WERI-Rb-1 (cell line): ENCODE data around the gene SMCO4.

Source experiments
- DNase-seq: peaks from one replicate; pipeline ENCODE4 v3.0.0-alpha.2; 2020
- H3K27ac ChIP-seq: fragments of 250-450 bp; sonication (Bioruptor Pico); 2 replicates; pipeline ENCODE4 v1.5.1; 2020; ENCODE audit warnings: mild to moderate bottlenecking, moderate library complexity
- H3K27me3 ChIP-seq: fragments of 250-450 bp; sonication (Bioruptor Pico); 2 replicates; pipeline ENCODE4 v1.5.1; 2021; ENCODE audit warnings: mild to moderate bottlenecking, low read depth, moderate library complexity; ENCODE audit not compliant: insufficient read depth, severe bottlenecking
- H3K36me3 ChIP-seq: fragments of 250-450 bp; sonication (Bioruptor Pico); 2 replicates; pipeline ENCODE4 v1.5.1; 2020; ENCODE audit warnings: mild to moderate bottlenecking, moderate library complexity
- H3K4me3 ChIP-seq: 2 replicates; pipeline ENCODE4 v1.5.1; 2011; ENCODE audit warnings: low read depth, mild to moderate bottlenecking, control low read depth, low read length
- H3K9me3 ChIP-seq: fragments of 250-450 bp; sonication (Bioruptor Pico); 2 replicates; pipeline ENCODE4 v1.5.1; 2021; ENCODE audit warnings: mild to moderate bottlenecking, moderate library complexity; ENCODE audit not compliant: severe bottlenecking
- TF ChIP-seq, protein P1 (sequence below): IDR thresholded peaks from 2 replicates; pipeline ENCODE4 v1.5.1; 2011; ENCODE audit warnings: low read depth, mild to moderate bottlenecking, control low read depth, inconsistent platforms, low read length

The SMCO4 gene

DNA sequence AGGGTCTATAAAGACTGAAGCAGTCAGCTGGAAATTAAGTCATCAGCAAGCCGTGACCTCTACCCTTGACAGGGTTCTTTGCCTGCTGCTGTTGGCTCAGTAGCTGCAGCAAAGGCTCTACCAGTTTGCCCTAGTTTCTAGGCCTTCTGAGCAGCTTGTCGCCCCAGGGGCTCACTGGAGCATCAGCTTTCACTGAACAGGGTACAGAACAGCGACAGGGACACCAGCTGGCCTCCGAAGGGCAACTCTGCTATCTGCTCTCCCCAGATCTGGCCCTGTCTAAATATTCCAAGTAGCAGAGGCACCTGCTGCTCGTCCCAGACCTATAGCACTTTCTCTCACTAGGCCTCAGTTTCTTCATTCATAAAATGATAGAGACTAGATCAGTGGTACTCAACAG lies 42.4 kb downstream of the SMCO4 start:
- Histone ChIP-seq H3K9me3 (no peaks in the 10 kb centered on the region), H3K27me3 (no peaks in the 10 kb centered on the region), H3K4me3 (no peak overlapping the region), H3K36me3 (peaks cover 6% of the 10 kb centered on the region), H3K27ac (no peak overlapping the region)
- DNase-seq: no peak
- TF ChIP-seq, protein P1, sequence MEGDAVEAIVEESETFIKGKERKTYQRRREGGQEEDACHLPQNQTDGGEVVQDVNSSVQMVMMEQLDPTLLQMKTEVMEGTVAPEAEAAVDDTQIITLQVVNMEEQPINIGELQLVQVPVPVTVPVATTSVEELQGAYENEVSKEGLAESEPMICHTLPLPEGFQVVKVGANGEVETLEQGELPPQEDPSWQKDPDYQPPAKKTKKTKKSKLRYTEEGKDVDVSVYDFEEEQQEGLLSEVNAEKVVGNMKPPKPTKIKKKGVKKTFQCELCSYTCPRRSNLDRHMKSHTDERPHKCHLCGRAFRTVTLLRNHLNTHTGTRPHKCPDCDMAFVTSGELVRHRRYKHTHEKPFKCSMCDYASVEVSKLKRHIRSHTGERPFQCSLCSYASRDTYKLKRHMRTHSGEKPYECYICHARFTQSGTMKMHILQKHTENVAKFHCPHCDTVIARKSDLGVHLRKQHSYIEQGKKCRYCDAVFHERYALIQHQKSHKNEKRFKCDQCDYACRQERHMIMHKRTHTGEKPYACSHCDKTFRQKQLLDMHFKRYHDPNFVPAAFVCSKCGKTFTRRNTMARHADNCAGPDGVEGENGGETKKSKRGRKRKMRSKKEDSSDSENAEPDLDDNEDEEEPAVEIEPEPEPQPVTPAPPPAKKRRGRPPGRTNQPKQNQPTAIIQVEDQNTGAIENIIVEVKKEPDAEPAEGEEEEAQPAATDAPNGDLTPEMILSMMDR: no peak

GRCh38 chr11:93498641-93499040 lies 44.5 kb downstream of the SMCO4 start:
- no peaks in the 10 kb centered on the region for H3K9me3 ChIP-seq
- no peak overlapping the region for H3K27ac ChIP-seq
- no peak overlapping the region for H3K4me3 ChIP-seq
- H3K27me3 ChIP-seq: no peaks in the 10 kb centered on the region
- no peak for DNase-seq
- H3K36me3 ChIP-seq: peaks cover 7% of the 10 kb centered on the region
- TF ChIP-seq, protein P1: no peak

DNA sequence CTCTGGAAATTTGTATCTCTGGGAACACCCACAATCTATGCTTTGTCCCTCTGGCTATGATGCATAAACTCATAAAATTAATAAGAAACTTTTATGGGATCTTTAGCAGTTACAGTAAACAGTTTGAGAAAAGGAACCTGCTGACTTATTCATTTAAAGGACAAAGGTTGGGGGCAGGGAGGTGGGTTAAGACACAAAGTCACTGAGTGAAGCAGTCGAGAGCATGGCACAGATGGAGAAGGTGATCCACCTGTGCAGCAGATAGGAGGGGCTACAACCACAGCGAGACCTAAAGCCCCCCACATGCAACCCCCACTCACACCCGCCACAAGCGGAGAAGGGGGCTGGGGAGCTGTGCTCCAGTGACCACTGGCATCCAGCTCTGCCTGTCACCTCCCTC lies 45.0 kb downstream of the SMCO4 start:
- Histone ChIP-seq H3K9me3 (no peaks in the 10 kb centered on the region), H3K27me3 (no peaks in the 10 kb centered on the region), H3K4me3 (no peak overlapping the region), H3K36me3 (peaks cover 7% of the 10 kb centered on the region), H3K27ac (no peak overlapping the region)
- TF ChIP-seq, protein P1: no peak
- no peak for DNase-seq

GRCh38 chr11:93497596-93497995 lies 45.6 kb downstream of the SMCO4 start:
- TF ChIP-seq, protein P1: no peak
- Histone ChIP-seq H3K27ac (no peak overlapping the region), H3K4me3 (no peak overlapping the region), H3K36me3 (peaks cover 7% of the 10 kb centered on the region), H3K9me3 (no peaks in the 10 kb centered on the region), H3K27me3 (no peaks in the 10 kb centered on the region)
- DNase-seq: no peak

- Histone ChIP-seq H3K9me3 (no peaks in the 10 kb centered on the region), H3K4me3 (no peak overlapping the region), H3K27ac (no peak overlapping the region), H3K27me3 (no peaks in the 10 kb centered on the region), H3K36me3 (peaks cover 7% of the 10 kb centered on the region)
- TF ChIP-seq, protein P1: no peak
- DNase-seq: no peak
Measured at GRCh38 chr11:93494357-93494756, 48.8 kb downstream of the SMCO4 start.

GRCh38 chr11:93493252-93493897 lies 49.8 kb downstream of the SMCO4 start:
- Histone ChIP-seq H3K27ac (no peak overlapping the region), H3K36me3 (peaks cover 9% of the 10 kb centered on the region), H3K27me3 (no peaks in the 10 kb centered on the region), H3K9me3 (no peaks in the 10 kb centered on the region), H3K4me3 (no peak overlapping the region)
- no peak for DNase-seq
- TF ChIP-seq, protein P1: no peak
